MM.1S (cell line): ENCODE data around the gene PRKCH.

Experiments used
- CTCF ChIP-seq: fragments of 300-600 bp; sonication (generic); IDR thresholded peaks from 2 replicates; pipeline ENCODE4 v1.5.1; 2016; ENCODE audit warnings: antibody characterized with exemption, low read length, mixed read lengths
- EZH2phosphoT487 ChIP-seq: fragments of 300-600 bp; sonication (generic); IDR thresholded peaks from 2 replicates; pipeline ENCODE4 v1.6.1; 2018; ENCODE audit warnings: antibody characterized with exemption, low read length

- TF ChIP-seq CTCF: no peak
- TF ChIP-seq EZH2phosphoT487: no peak
These were observed 84.8 kb downstream of the PRKCH start for GRCh38 chr14:61406198-61406597.
